ENCODE measurements around the gene PATE3.

The PATE3 gene

GRCh38 chr11:125768336-125769046 is 19.4 kb upstream of the PATE3 start:
- H3K4me1 ChIP-seq (ENCODE audit: insufficient read depth, low read length, severe bottlenecking), result no peaks in the 10 kb centered on the region
- TF ChIP-seq CTCF (IDR thresholded peaks at IDR 0.05; ENCODE audit: low read length) (no peak), EZH2 (IDR thresholded peaks at IDR 0.05; ENCODE audit: borderline replicate concordance, low read length) (no peak)
- H2AFZ ChIP-seq (ENCODE audit: low read length), result no peak overlapping the region
- H3K36me3 ChIP-seq (ENCODE audit: insufficient read depth, low read length), result no peaks in the 10 kb centered on the region
- no peaks in the 10 kb centered on the region for H3K9me2 ChIP-seq (ENCODE audit: low read depth, low read length)
- H3K79me2 ChIP-seq (ENCODE audit: insufficient read depth, low read length), result no peaks in the 10 kb centered on the region
- H3K4me3 ChIP-seq (ENCODE audit: low read depth, low read length, poor library complexity, severe bottlenecking), result no peak overlapping the region
- H3K27ac ChIP-seq (ENCODE audit: low read depth, low read length, poor library complexity, severe bottlenecking), result no peak overlapping the region
- no peak overlapping the region for H3K9ac ChIP-seq (ENCODE audit: low read length)
- H3K27me3 ChIP-seq (ENCODE audit: insufficient read depth, low read length), result no peaks in the 10 kb centered on the region; the same call in 1 of the 2 replicates
- no peaks in the 10 kb centered on the region for H4K20me1 ChIP-seq (ENCODE audit: insufficient read depth, low read length)
- H3K4me2 ChIP-seq (ENCODE audit: low read length), result no peak overlapping the region
- H3F3A ChIP-seq (ENCODE audit: insufficient read depth, low read length), result no peaks in the 10 kb centered on the region
- H3K9me3 ChIP-seq (ENCODE audit: low read length), result no peaks in the 10 kb centered on the region

- Histone ChIP-seq H4K20me1 (ENCODE audit: insufficient read depth, low read length) (no peaks in the 10 kb centered on the region), H3K4me1 (ENCODE audit: insufficient read depth, low read length, severe bottlenecking) (no peaks in the 10 kb centered on the region), H3K27ac (ENCODE audit: low read depth, low read length, poor library complexity, severe bottlenecking) (no peak overlapping the region), H3K4me3 (ENCODE audit: low read depth, low read length, poor library complexity, severe bottlenecking) (no peak overlapping the region), H2AFZ (ENCODE audit: low read length) (no peak overlapping the region), H3K36me3 (ENCODE audit: insufficient read depth, low read length) (no peaks in the 10 kb centered on the region), H3K4me2 (ENCODE audit: low read length) (no peak overlapping the region), H3K9me3 (ENCODE audit: low read length) (no peaks in the 10 kb centered on the region), H3K79me2 (ENCODE audit: insufficient read depth, low read length) (no peaks in the 10 kb centered on the region), H3K9me2 (ENCODE audit: low read depth, low read length) (no peaks in the 10 kb centered on the region), H3K9ac (ENCODE audit: low read length) (no peak overlapping the region), H3F3A (ENCODE audit: insufficient read depth, low read length) (no peaks in the 10 kb centered on the region), H3K27me3 (ENCODE audit: insufficient read depth, low read length) (no peaks in the 10 kb centered on the region; the same call in 1 of the 2 replicates)
- no peak for TF ChIP-seq CTCF (IDR thresholded peaks at IDR 0.05; ENCODE audit: low read length)
- no peak for TF ChIP-seq EZH2 (IDR thresholded peaks at IDR 0.05; ENCODE audit: borderline replicate concordance, low read length)
Measured at GRCh38 chr11:125770583-125770982, 17.3 kb upstream of the PATE3 start.

- H3K27ac ChIP-seq (ENCODE audit: low read depth, low read length, poor library complexity, severe bottlenecking), result no peak overlapping the region
- no peak overlapping the region for H3K4me2 ChIP-seq (ENCODE audit: low read length)
- no peaks in the 10 kb centered on the region for H3K36me3 ChIP-seq (ENCODE audit: insufficient read depth, low read length)
- H3K79me2 ChIP-seq (ENCODE audit: insufficient read depth, low read length), result no peaks in the 10 kb centered on the region
- no peaks in the 10 kb centered on the region; the same call in 1 of the 2 replicates for H3K27me3 ChIP-seq (ENCODE audit: insufficient read depth, low read length)
- H3K9ac ChIP-seq (ENCODE audit: low read length), result no peak overlapping the region
- no peak overlapping the region for H2AFZ ChIP-seq (ENCODE audit: low read length)
- H3K9me3 ChIP-seq (ENCODE audit: low read length), result no peaks in the 10 kb centered on the region
- no peak overlapping the region for H3K4me3 ChIP-seq (ENCODE audit: low read depth, low read length, poor library complexity, severe bottlenecking)
- no peaks in the 10 kb centered on the region for H3F3A ChIP-seq (ENCODE audit: insufficient read depth, low read length)
- no peaks in the 10 kb centered on the region for H3K9me2 ChIP-seq (ENCODE audit: low read depth, low read length)
- no peak for TF ChIP-seq CTCF (IDR thresholded peaks at IDR 0.05; ENCODE audit: low read length)
- TF ChIP-seq EZH2 (IDR thresholded peaks at IDR 0.05; ENCODE audit: borderline replicate concordance, low read length), result no peak
- H3K4me1 ChIP-seq (ENCODE audit: insufficient read depth, low read length, severe bottlenecking), result no peaks in the 10 kb centered on the region
- no peaks in the 10 kb centered on the region for H4K20me1 ChIP-seq (ENCODE audit: insufficient read depth, low read length)
Measured at GRCh38 chr11:125772834-125773505, 15.0 kb upstream of the PATE3 start.
